Fibroblast of upper back skin (primary cell): ENCODE measurements around the gene ETS2.

ENCODE experiments used
- DNase-seq: peaks from one replicate; pipeline ENCODE4 v3.0.0-alpha.2; 2013

Gene ETS2

DNA sequence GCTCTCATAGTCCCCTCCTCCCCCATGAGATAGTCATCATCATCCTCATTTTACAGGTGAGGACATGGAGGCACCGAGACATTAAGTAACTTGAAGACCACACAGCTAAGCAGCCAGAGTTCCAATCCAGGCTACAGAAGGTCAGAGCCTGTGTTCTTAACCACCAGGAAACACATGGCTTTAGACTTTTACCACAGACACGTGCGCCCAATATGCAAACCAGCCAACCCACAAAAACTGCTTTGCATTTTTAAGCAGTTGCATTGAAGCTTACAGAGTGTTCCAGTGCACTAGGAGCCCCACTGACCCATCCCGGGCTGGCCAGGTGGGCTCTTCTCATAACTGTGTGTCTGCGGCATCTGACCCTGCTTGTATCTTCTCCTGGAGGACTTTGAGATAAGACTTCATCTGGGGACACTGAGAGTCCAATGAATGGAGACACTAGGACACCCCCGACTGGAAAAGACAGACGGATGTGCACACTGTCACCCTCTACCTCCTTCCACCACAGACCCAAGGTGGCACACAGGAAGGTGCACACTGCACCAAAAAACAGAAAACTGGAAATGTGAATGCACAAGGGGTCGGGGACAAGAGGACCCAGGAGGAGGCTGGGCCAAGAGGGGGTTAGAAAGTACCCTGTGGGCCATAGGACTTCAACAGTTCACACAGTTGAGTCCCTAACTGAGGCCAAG is 56.4 kb downstream of the ETS2 start:
- peak; percentile 65 for DNase-seq

DNA sequence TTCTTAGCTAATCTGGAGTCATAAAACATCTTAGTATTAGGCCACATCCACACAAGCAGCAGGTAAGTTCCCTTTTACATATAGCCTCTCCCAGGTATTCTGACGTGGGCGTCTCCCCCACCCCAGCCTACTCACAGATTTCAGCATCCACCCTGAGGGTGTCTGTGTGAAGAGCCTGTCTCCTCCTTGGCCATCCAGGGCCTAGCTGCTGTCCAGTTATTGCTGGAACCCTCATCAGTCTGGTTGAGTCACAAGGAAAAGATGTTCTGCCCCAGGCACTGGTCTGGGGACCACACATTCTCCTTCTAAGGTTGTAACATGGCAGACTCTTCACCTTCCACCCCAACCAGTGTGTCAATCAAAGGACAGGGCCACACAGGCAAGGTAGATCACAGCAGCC is 57.6 kb downstream of the ETS2 start:
- no peak for DNase-seq

DNA sequence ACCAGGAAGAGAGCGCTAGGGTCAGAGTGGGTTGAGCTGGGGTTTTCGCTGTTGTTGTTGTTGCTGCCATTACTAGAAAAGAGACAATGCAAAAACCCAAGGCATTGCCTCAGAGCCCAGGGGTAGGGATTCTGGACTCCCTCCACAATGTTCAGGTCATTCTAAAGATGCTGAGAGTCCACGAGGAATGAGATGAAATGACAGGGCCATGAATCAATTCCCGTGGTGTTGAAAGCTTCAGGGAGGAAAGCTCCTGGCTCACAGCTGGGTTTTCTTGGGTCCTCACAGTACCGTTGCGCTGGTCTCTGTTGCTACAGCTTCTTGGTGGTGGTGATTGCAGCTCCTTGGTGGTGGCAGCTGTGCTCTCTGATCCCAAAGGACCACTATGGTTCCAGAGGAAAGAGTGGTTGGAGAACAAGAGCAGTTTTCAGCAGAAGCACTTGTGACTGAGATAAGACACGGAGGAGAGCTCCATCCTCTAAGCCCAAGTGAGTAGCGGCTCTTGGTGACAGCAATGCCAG is 58.2 kb downstream of the ETS2 start:
- DNase-seq, result peak; percentile 46

DNA sequence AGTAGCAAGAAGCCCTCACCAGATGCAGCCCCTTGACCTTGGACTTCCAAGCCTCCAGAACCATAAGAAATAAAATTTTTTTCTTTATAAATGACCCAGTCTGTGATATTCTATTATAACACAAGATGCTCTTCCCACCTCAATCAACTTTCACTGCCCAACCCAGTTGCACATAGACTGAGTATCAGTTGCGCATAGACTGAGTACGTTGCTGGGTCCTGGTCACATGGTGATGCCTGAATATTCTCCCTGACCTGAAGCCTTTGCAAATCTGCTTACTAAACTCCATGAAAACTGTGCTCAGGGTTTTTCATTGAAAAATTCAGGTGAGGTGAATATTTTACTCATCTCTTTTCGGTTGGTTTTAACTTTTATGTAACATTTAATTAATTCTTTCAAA is 59.2 kb downstream of the ETS2 start:
- no peak for DNase-seq

DNA sequence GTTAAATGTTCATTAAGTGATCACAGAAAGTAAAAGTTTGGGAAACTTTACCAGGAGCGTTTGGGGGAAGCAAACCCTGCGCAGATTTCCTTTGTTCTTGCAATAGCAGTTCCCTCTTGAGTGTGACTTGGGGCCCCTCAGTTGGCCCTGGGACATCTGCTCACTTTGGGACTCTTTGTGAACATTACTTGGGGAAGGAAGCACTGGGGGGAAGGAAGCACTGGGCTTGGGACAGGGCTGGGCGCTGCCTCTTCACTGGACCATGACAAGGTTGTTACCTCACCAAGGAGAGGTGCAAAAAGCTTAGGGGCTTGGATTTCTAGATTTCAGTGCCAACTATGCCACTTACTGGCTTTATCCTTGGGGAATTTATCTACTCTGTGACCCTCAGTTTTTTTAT is 63.5 kb downstream of the ETS2 start:
- no peak for DNase-seq

- no peak for DNase-seq
Observed at GRCh38 chr21:38869946-38870345, 64.2 kb downstream of the ETS2 start.
